SU-DHL-6 (cell line): ENCODE data around the gene RELCH.

Experiments
- H2AFZ ChIP-seq: fragments of 200-600 bp; sonication (generic); 2 replicates; pipeline ENCODE4 v1.6.1; 2014; ENCODE audit warnings: low read depth, mild to moderate bottlenecking, moderate library complexity, mixed read lengths, antibody characterized with exemption, low read length; ENCODE audit not compliant: severe bottlenecking
- H3F3A ChIP-seq: fragments of 200-600 bp; shearing (Covaris generic); 2 replicates; pipeline ENCODE4 v1.6.0; 2016; ENCODE audit warnings: antibody characterized with exemption, mild to moderate bottlenecking; ENCODE audit not compliant: insufficient read depth
- H3K27ac ChIP-seq: fragments of 200-600 bp; sonication (generic); 2 replicates; pipeline ENCODE4 v1.5.1; 2016; ENCODE audit warnings: low read depth, mild to moderate bottlenecking, low read length, moderate library complexity, mixed read lengths
- H3K27me3 ChIP-seq: fragments of 200-600 bp; sonication (generic), shearing (Covaris generic); 2 replicates; pipeline ENCODE4 v1.6.0; 2014; ENCODE audit warnings: mild to moderate bottlenecking, low read length
- H3K36me3 ChIP-seq: fragments of 200-600 bp; sonication (generic); 2 replicates; pipeline ENCODE4 v1.6.1; 2014; ENCODE audit warnings: mild to moderate bottlenecking, low read length, mixed read lengths
- H3K4me2 ChIP-seq: fragments of 300-600, 200-600 bp; shearing (Covaris generic), sonication (generic); 2 replicates; pipeline ENCODE4 v1.6.0; 2014; ENCODE audit warnings: low read length, low read depth, mild to moderate bottlenecking; ENCODE audit not compliant: poor library complexity, severe bottlenecking
- H3K4me3 ChIP-seq: fragments of 200-600 bp; sonication (generic); 2 replicates; pipeline ENCODE4 v1.5.1; 2014; ENCODE audit warnings: antibody characterized with exemption, low read length, mild to moderate bottlenecking, mixed read lengths; ENCODE audit not compliant: insufficient read depth, poor library complexity, severe bottlenecking
- H3K79me2 ChIP-seq: fragments of 200-600 bp; sonication (generic); 2 replicates; pipeline ENCODE4 v1.6.1; 2014; ENCODE audit warnings: mild to moderate bottlenecking, low read length, moderate library complexity; ENCODE audit not compliant: insufficient read depth
- H3K9ac ChIP-seq: fragments of 200-600 bp; sonication (generic); 2 replicates; pipeline ENCODE4 v1.7.0; 2014; ENCODE audit warnings: mild to moderate bottlenecking, low read length
- H3K9me2 ChIP-seq: fragments of 200-600 bp; sonication (generic); replicated peaks from 2 replicates; pipeline ENCODE4 v1.6.1; 2014; ENCODE audit warnings: low read length; ENCODE audit not compliant: insufficient read depth
- H3K9me3 ChIP-seq: fragments of 200-600 bp; sonication (generic); 2 replicates; pipeline ENCODE4 v1.6.1; 2014; ENCODE audit warnings: low read length, mixed read lengths; ENCODE audit not compliant: insufficient read depth
- H4K20me1 ChIP-seq: fragments of 200-600 bp; sonication (generic); 2 replicates; pipeline ENCODE4 v1.6.1; 2014; ENCODE audit warnings: low read depth, mild to moderate bottlenecking, antibody characterized with exemption, low read length, moderate library complexity, mixed read lengths
- CTCF ChIP-seq: fragments of 200-600 bp; sonication (generic); IDR thresholded peaks from one replicate; pipeline ENCODE4 v1.5.1; 2017; ENCODE audit warnings: antibody characterized with exemption, mild to moderate bottlenecking, low read length, moderate library complexity; ENCODE audit not compliant: insufficient read depth, poor library complexity, severe bottlenecking
- EZH2phosphoT487 ChIP-seq: fragments of 200-600 bp; sonication (generic), shearing (Covaris generic); conservative IDR thresholded peaks from 2 replicates; pipeline ENCODE4 v1.6.1; 2018; ENCODE audit warnings: mild to moderate bottlenecking, antibody characterized with exemption, low read length, moderate library complexity, mixed read lengths

The RELCH gene

GRCh38 chr18:62236252-62236651, 49.2 kb downstream of the RELCH start:
- no peaks in the 10 kb centered on the region for H3K9me2 ChIP-seq
- no peaks in the 10 kb centered on the region; the same call in 1 of the 2 replicates for H4K20me1 ChIP-seq
- no peaks in the 10 kb centered on the region; the same call in 1 of the 2 replicates for H3F3A ChIP-seq
- H3K27me3 ChIP-seq: no peaks in the 10 kb centered on the region
- no peak overlapping the region for H3K9ac ChIP-seq
- no peak overlapping the region for H2AFZ ChIP-seq
- no peaks in the 10 kb centered on the region for H3K9me3 ChIP-seq
- H3K4me2 ChIP-seq: no peak overlapping the region
- TF ChIP-seq CTCF (no peak), EZH2phosphoT487 (no peak)
- H3K27ac ChIP-seq: no peak overlapping the region
- no peaks in the 10 kb centered on the region for H3K79me2 ChIP-seq
- H3K36me3 ChIP-seq: peaks cover 76% of the 10 kb centered on the region
- H3K4me3 ChIP-seq: no peak overlapping the region

GRCh38 chr18:62239475-62239874, 52.4 kb downstream of the RELCH start:
- Histone ChIP-seq H3K9me2 (no peaks in the 10 kb centered on the region), H3K36me3 (peaks cover 61% of the 10 kb centered on the region), H3K9me3 (no peaks in the 10 kb centered on the region), H3K27me3 (no peaks in the 10 kb centered on the region), H3K9ac (no peak overlapping the region), H4K20me1 (peaks cover 3% of the 10 kb centered on the region; the same call in 1 of the 2 replicates), H3K4me3 (no peak overlapping the region), H3K79me2 (no peaks in the 10 kb centered on the region), H3F3A (peaks cover 7% of the 10 kb centered on the region; the same call in 1 of the 2 replicates), H3K27ac (no peak overlapping the region), H2AFZ (no peak overlapping the region), H3K4me2 (no peak overlapping the region)
- no peak for TF ChIP-seq CTCF

GRCh38 chr18:62242955-62243354, 55.9 kb downstream of the RELCH start:
- peaks cover 22% of the 10 kb centered on the region for H3F3A ChIP-seq
- TF ChIP-seq CTCF: no peak
- TF ChIP-seq EZH2phosphoT487: no peak
- H3K9me3 ChIP-seq: no peaks in the 10 kb centered on the region
- no peaks in the 10 kb centered on the region for H3K27me3 ChIP-seq
- no peak overlapping the region for H2AFZ ChIP-seq
- no peak overlapping the region for H3K9ac ChIP-seq
- H3K9me2 ChIP-seq: no peaks in the 10 kb centered on the region
- no peak overlapping the region for H3K27ac ChIP-seq
- H3K36me3 ChIP-seq: peaks cover 40% of the 10 kb centered on the region
- no peak overlapping the region for H3K4me3 ChIP-seq
- H3K4me2 ChIP-seq: no peak overlapping the region
- peaks cover 3% of the 10 kb centered on the region; the same call in 1 of the 2 replicates for H4K20me1 ChIP-seq
- H3K79me2 ChIP-seq: no peaks in the 10 kb centered on the region
